ENCODE data around the gene SP140.
"Not testable (repeated sequence)": the region's sequence is repeated elsewhere in the genome, so short reads cannot be mapped to it uniquely, and the experiment has no call there.

Gene SP140

DNA sequence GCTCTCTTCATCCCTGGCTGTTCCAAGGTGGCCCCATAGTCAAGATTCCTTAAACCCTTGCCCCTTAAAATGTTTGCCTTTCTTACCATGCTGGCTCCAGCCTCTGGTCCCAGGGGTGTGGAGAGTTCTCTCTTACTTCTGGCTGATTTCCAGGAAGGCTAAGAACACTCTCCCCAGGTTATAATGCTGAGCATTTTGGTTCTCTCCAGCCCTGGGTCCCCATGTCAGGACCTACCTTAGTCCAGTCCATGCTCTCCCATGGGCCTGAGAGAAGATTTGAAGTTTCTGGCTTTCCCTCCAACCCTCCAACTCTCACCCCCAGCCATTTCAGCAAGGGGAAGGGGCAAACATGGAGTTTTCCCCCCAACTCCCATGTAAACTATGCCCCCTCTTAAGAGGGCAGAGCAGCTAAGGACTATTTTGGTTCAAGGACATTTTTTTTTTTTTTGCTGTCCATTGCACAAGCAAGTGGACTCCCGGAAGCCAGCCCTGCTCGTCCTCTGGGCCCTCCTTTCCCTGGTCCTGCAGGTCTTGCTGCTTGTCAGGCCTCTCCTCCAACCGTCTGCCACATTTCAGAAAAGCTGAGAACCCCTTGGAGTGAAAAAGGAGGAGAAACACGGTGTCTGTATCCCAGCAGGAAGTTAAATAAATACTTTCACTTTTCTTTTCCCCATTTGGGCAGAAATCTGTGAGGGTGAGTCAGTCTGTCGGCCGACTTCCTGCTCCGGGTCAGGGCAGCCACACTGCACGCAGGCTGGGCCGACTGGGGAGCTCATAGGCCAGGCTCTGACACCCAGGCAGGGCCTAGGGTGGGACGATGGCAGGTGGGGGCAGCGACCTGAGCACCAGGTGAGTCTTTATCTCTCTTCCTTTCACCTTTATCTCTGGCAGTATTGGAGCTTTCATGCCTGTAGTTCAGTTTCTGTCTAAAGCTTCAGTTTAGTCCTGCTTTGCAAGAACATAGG, 101.2 kb downstream of the SP140 start, which contains the start of gene SP140L:
SP140L (plus strand) TSS at position 741 of the 965 bp plus-strand sequence; CDS start at position 818, 77 bp downstream.
- DNase-seq (ENCODE audit: low read depth), result peak; percentile 61

DNA sequence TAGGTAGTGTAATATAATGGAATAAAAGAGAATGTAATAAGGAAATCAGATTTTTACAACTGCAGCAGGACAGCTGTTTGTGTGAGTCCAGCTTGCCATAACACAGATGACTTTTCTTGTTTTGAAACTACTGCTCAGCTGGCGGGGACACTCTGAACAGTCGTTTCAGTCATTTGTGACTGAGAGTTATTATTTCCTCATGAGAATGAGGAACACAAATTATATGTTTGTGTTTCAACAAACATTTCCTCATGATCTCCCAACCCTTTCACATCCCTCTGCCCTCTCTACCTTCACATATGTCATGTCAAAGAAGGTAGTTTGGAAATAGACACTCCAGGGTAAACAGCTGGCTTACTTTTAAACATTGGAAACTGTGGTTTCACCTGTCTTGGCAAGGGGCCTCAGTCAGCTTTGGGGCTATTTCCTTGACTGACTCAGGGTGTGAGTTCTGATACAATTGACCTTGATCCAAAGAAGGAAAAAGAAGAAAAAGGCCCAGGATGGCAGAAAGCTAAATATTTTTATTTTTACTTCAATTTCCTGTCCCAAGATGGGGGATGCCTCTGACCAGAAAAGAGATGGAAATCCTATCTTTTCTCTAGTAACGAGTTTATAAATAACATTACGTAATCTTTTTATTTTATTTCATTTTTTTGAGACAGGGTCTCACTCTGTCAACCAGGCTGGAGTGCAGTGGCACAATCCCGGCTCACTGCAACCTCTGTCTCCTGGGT, 102.0 kb downstream of the SP140 start:
- DNase-seq (ENCODE audit: low read depth), result no peak

DNA sequence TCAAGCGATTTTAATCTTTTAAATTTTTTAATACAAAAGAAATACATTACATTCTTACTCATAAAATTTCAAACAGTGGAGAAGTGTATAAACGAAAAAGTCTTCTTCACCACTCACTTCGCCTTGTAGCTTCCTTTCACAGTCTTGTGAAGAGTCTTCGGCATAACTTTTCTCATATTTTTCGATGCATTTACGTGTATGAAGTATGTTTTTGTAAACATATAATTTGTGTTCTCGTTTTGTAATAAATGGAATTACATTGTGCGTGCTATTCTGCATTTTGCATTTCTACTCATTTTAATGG, 102.6 kb downstream of the SP140 start:
- no peak for DNase-seq (ENCODE audit: low read depth)

DNA sequence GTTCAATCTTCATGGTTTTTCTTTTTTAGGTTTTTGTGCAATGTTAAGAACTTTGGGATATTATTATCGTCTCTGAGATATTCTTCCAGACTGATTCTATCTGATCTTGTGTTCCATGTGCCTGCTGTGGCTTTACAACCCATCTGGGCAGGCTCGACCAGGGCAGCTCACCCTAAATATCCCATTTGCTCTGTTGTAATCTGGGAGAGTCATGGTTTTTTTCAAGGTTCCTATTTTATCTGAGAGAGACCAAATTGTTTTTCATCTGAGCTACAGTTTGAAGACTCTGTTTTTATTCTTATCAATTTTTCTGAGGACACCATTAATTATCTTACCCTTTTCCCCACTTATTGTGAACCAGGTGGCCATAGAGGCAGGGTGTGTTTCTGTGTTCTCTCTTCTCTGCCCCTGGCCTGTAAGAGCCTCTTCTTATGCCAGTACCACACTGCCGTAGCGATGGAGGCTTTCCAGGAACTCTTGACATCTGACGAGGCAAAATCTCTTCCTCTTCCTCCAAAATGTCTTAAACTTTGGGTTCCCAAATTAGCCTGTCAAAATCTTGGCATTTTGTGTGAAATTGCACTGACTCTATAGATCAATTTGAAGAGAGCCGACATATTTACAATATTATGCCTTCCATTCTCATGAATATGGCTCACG, 104.5 kb downstream of the SP140 start:
- no peak for DNase-seq (ENCODE audit: low read depth)

DNA sequence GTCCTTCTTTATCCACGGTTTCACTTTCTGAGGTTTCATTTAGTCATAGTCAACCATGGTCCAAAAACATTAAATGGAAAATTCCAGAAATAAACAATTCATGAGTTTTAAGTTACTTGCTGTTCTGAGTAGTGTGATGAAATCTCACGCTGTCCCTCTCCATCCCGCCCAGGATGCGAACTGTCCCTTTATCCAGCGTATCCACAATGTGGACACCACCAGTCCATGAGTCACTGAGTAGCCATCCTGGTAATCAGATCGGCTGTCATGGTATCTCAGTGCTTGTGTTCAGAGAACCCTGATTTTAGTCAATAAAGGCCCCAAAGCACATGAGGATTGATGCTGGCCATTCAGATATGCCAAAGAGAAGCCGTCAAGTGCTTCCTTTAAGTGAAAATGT, 105.2 kb downstream of the SP140 start:
- DNase-seq (ENCODE audit: low read depth), result no peak

DNA sequence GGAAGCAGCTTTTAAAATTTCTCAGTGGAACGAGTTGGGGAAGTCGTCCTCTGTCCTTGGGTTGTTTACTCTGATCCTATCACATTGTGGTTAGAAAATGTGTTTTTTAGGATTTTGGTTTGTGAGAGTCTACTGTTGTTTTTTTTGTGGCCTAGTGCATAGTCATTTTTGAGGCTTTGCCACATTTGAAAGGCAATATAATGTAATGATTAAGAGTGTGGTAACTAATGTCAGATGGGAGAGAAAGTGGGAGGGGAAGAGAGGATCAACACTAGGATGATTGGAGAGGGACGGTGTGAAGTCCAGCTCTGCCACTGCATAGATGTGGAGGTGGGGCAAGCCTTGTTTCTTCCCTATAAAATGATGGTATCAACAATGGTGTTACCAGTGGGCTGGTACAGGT, 109.9 kb downstream of the SP140 start:
- DNase-seq (ENCODE audit: low read depth), result no peak

DNA sequence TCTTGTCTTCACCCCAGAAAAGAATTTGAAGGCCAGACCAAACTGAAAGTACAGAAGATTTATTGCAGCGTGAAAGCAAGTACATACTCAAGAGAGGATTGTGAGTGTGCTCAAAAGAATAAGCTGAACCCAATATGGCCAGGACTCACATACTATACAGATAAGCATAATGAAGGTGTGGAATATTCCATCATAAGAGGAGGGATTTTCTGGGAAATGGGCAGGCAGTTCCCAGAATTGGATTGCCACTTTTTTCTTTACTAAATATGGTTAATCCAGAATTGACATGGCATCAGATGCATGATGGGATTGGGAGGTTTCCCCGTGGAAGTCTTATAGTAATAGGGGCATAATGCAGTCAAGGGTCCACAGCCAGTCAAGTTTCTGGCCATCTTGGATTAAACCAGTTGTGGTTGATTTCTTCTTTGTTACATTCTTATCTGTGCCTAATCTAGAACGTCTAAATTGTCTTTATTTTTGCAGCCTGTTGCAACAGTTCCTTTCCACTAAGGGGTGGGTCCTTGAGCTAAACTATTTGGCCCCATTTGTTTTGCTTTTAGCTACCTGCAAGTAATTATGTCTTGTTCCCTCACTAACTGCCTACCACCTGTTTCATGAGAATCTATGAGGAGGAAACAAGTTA, 110.4 kb downstream of the SP140 start:
- no peak for DNase-seq (ENCODE audit: low read depth)

DNA sequence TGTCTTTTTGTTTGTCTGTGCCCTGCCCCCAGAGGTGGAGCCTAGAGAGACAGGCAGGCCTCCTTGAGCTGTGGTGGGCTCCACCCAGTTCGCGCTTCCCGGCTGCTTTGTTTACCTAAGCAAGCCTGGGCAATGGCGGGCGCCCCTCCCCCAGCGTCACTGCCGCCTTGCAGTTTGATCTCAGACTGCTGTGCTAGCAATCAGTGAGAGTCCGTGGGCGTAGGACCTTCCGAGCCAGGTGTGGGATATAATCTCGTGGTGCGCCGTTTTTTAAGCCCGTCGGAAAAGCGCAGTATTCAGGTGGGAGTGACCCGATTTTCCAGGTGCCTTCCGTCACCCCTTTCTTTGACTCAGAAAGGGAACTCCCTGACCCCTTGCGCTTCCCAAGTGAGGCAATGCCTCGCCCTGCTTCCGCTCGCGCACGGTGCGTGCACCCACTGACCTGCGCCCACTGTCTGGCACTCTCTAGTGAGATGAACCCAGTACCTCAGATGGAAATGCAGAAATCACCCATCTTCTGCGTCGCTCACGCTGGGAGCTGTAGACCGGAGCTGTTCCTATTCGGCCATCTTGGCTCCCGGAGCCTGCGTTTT, 116.5 kb downstream of the SP140 start:
- DNase-seq (ENCODE audit: low read depth), result not testable (repeated sequence)

DNA sequence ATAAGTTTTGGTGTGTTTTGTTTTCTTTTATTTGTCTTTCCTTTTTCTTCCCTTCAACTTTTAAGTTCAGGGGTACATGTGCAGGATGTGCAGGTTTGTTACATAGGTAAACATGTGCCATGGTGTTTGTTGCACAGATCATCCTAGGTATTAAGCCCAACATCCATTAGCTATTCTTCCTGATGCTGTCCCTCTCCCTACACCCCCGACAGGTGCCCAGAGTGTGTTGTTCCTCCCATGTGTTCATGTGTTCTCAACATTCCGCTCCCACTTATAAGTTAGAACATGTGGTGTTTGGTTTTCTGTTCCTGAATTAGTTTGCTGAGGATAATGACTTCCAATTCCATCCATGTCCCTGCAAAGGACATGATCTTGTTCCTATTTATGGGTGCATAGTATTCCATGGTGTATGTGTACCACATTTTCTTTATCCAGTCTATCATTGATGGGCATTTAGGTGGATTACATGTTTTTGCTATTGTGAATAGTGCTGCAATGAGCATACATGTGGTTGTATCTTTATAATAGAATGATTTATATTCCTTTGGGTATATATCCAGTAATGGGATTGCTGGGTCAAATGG, 117.6 kb downstream of the SP140 start:
- not testable (repeated sequence) for DNase-seq (ENCODE audit: low read depth)

DNA sequence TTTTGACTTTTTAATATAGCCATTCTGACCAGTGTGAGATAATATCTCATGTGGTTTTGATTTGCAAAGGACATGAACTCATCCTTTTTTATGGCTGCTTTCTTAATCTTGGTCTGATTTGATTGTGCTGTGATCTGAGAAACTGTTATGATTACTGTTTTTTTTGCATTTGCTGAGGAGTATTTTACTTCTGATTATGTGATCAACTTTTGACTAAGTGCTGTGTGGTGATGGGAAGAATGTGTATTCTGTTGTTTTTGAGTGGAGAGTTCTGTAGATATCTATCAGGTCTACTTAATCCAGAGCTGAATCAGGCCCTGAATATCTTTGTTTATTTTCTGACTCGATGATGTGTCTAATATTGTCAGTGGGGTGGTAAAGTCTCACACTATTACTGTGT, 118.2 kb downstream of the SP140 start:
- DNase-seq (ENCODE audit: low read depth), result no peak

DNA sequence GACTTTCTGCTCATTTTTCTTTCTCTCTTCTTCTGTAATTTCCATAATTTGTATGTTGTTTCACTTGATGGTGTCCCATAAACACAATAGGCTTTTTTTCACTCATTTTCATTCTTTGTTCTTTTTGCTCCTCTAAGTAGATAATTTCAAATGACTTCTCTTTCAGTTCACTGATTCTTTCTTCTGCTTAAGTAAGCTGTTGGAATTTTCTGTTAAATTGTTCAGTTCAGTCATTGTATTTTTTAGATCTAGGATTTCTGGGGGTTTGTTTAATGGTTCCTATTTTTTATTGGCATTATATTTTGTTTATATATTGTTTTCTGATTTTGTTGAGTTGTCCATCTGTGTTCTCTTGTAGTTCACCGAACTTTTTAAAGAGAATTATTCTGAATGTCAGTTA, 120.9 kb downstream of the SP140 start:
- DNase-seq (ENCODE audit: low read depth), result no peak

DNA sequence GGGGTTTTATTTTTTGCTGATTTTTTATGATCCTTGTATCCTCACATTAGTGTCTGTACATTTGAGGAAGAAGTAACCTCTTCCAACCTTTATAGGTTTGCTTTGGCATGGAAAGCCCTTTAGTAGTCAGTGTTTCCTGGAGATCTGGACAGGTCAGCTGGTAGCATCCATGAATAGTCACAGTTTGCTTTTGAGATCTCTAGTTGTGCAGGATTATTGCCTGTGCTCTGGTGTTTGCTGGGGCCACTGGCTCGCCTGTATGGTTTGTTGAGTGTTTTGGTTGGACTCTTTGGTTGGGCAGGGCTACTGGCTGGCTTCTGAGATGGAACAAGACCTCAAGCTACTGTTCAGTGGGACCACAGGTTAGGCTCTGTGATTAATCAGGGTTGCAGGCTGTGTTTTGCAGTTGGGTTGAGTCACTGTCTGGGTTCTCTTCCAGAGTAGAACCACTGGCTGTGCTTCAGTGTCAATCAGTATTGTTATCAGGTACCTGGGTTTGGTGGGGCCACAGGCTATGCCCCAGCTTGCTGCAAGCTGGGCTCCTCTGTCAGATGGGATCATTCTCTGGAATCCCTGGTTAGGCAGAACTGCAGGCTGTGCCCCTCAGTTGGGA, 121.5 kb downstream of the SP140 start:
- no peak for DNase-seq (ENCODE audit: low read depth)

DNA sequence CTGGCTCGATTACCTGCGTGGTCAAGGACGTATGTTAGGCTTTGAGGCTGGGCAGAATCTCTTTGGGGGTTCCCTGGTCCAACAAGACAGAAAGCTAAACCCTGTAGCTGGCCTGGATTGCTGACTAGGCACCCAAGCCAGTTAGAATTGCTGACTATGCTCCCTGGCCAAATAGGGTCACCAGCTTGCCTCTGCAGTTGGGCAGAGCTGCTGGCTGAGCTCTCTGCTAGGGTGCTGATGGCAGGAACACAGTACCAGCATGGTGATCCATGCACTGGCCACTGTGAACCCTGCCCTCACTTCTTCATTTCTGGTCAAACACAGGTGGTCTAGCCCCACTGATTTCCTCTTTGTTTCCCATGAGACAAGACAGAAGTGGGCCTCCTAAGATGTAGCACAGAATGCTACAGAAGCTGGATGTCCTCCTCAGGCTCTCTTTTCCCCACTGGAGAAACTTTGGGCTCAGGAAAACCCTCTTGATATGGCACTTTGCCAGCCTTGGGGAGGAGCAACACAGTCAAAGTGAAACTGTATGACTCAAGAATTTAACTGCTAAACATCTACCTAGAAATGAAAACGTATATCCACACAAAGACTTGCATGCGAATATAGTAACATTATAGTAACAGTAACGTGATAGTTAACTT, 122.2 kb downstream of the SP140 start:
- no peak for DNase-seq (ENCODE audit: low read depth)

DNA sequence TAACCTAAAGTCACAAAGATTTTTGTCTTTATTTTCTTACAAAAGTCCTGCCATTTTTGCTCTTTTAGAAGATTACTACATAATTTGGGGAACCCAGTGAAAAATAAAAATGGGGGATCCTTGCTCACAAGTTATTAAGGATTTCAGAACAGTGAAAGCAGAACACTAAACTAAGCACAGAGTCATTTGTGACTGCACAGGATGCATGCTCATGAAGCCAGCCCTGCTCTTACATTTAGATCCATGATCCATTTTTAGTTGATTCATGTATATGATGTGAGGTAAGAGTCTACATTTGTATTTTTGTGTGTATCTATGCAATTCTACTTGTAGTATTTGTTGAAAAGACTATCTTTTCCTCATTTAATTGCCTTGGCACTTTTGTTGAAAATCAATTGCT, 123.3 kb downstream of the SP140 start:
- DNase-seq (ENCODE audit: low read depth), result no peak

DNA sequence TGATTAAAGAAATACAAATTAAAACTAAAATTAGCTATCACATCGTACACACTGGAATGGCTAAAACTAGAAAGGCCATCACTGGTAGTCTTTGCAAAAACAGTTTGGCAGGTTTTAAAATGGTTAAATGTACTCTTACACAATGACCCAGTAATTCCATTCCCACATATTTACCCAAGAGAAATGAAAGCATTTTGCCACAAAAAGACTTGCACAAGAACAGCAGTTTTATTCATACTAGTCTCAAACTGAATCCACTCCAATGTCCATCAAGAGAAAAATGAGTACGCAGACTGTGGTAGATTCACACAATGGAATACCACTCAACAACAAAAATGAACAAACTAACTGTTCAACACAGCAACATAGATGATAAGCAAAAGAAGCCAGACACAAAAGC, 130.5 kb downstream of the SP140 start:
- no peak for DNase-seq (ENCODE audit: low read depth)

DNA sequence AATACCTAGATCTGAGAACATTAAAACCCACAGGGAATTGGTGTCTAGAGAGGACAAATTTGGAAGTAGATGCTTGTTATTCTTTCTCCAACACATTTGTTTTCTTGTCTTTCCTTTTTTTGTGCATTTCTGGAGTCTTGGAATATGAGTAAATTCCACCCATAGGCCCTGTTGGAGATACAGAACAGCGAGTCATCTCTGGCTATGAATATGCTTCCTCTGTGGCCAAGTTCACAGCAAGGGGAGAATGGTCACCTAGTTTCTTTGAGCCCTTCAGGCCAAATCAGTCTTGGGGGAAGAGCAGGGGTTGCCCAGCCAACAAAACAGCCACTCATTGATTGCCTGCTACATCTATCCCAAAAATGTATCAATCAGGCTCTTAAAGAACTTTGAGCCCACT, 132.8 kb downstream of the SP140 start:
- no peak for DNase-seq (ENCODE audit: low read depth)

DNA sequence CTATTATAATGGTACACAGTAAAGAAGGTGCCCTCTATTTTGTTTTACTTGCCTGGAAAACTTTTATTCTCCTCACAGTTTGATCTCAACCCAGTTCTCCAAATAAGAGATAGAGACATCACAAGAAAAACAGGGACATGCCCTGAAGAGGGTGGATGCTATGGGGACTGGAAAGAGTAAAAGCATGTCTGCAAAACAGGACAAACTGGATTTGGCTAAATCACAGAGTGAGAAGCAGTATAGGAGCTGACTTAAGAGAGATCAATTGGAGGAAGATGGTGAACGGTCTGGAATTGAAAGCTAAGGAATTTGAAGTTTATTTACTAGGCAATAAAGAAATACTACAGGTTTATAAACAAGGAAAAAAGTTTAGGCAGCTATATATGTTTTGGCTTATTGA, 134.5 kb downstream of the SP140 start:
- DNase-seq (ENCODE audit: low read depth), result no peak

DNA sequence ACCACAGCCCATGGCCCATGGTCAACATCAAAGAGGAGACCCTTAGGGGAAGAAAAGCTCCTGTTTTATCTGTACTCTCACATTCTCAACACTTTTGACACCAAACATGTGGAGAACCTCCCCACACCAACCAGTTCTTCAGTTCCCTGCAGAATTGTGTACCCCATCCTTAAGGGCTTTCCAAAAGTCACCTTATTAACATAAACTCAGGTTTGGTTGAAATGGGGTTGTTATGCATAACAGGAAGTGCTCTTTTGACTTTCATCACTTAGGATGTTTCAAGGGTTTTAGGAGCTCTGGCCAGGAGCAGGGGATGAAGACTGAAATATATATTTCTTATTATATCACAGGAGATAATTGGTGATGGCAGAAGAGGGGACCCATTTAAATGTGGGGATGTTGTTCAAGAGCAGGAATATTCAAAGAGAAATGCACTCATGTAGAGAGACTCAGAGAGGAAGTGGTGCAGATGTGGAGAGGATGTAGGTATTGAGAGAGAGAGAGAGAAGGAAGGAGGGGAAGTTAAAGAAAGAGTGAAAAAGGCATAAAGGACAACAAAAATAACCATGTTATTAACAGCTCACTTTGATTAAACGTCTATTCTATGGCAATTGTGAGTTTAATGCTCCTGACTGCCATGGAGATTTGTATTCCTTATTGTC, 136.6 kb downstream of the SP140 start:
- DNase-seq (ENCODE audit: low read depth), result no peak

All from stimulated activated CD8-positive, alpha-beta memory T cell treated with anti-CD3 and anti-CD28 coated beads, Interleukin-12 subunit alpha, Interleukin-12 subunit beta, amount 100 ng/mL, for 1 hour (primary cell).